Subcutaneous adipose tissue (tissue), 4 donors: Measurements from ENCODE around the gene COL11A2. TPM values are rescaled to one million over a fixed set of nuclear protein-coding genes. Genes with fewer than 3 reads are reported as not detected.

Source experiments
- CTCF ChIP-seq: fragments of 450-650 bp; IDR thresholded peaks from one replicate; pipeline ENCODE4 v1.5.1; 2016; ENCODE audit warnings: low read depth, mild to moderate bottlenecking, control low read depth, antibody characterized with exemption, moderate library complexity
- total RNA-seq, 4 donors: library from RNA; depleted of rRNA; stranded (reverse); fragments of >200 nt; gene quantifications; one replicate each; pipeline ENCODE4 v1.1.0, GENCODE V29; 2016

The COL11A2 gene
- total RNA-seq = under 1 TPM in 3 of 4 donors, not detected in 1; 0.17 to 0.75 (median 0.66) TPM

GRCh38 chr6:33192105-33192646 lies at the start of gene COL11A2:
Gene COL11A2 (minus strand): TSS chr6:33192467. CDS start chr6:33192240, 227 bp downstream.
- TF ChIP-seq CTCF = no peak

- no peak for TF ChIP-seq CTCF
These were observed 49.7 kb upstream of the COL11A2 start for GRCh38 chr6:33241968-33242367.

- no peak for TF ChIP-seq CTCF
These were observed 45.5 kb upstream of the COL11A2 start for GRCh38 chr6:33237741-33238140.

- no peak for TF ChIP-seq CTCF
These were observed 44.6 kb upstream of the COL11A2 start for GRCh38 chr6:33236852-33237251.

GRCh38 chr6:33236328-33236727 lies 44.1 kb upstream of the COL11A2 start:
- no peak for TF ChIP-seq CTCF

- TF ChIP-seq CTCF = no peak
These were observed 43.0 kb upstream of the COL11A2 start for GRCh38 chr6:33235221-33235634.

- TF ChIP-seq CTCF = no peak
These were observed 25.4 kb upstream of the COL11A2 start for GRCh38 chr6:33217681-33218080.
